ENCODE measurements around the gene LRP5. TPM values are rescaled to one million over a fixed set of nuclear protein-coding genes. Genes with fewer than 3 reads are reported as not detected.
A peak's percentile ranks its signal among the peaks of the same experiment; 100 is the strongest.
"Not testable (repeated sequence)": the region's sequence is repeated elsewhere in the genome, so short reads cannot be mapped to it uniquely, and the experiment has no call there.

The LRP5 gene
- total RNA-seq, 2 experiments from 2014 or later, result 37.1 to 46.3 TPM

DNA sequence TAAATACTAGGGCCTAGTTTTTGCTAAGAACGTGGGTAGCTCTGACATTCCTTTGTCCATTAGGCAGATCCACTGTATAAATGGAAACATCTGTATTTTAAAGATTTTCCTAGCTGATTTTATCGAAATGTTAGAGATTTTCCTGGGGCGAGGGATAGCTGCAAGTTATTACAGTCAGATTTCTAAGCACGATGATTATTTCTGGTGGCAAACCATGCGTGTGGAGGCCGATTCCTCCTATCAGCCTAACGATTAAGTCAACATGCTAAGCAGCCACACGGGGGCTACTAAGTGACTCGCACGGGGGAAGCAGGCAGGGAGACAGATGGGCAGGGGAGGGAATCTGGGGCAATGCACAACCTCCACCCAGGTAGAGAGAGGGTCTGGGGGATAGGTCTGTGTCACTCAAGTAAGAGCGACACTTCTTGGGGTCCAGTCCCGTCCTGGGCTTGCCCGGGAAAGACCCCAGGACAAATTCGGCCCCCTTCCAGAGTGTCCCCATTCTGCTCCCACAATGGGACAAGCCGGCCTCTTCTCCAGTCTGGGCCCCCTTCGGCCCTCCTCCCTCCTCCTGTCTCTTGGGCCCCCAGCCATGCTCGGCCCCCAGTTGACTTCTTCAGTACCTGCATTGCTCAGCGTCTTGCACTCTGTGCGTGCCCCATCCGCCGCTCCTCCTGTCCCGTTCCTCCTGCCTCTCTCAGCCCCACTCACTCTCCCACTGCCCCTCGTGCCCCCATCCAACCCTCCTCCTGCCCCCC lies 41.2 kb upstream of the LRP5 start:
- Mint-ChIP-seq H3K36me3 (ENCODE audit: low read depth) (peaks cover 30% of the 10 kb centered on the region), H3K27me3 (ENCODE audit: low read depth) (no peaks in the 10 kb centered on the region), H3K9me3 (ENCODE audit: insufficient read depth) (no peaks in the 10 kb centered on the region), H3K4me3 (peak overlapping the region; percentile 93), H3K4me1 (ENCODE audit: low read depth) (peaks cover 50% of the 10 kb centered on the region), H3K27ac (peak overlapping the region; percentile 98)
- ChIA-PET POLR2A (interaction anchor here (0.7 to 1.7 kb wide), 6 partner anchors 12 to 1384 kb away, joined by 3 to 9 read pairs (median 3); no protein-coding TSS in a partner anchor), CTCF (interaction anchor here (0.8 to 6.2 kb wide), 14 partner anchors 7 to 240 kb away, joined by 3 to 79 read pairs (median 4); partner anchors contain the start of genes NDUFS8 and PPP6R3)
- peak; percentile 82 for DNase-seq
- peak; percentile 58 for ATAC-seq

DNA sequence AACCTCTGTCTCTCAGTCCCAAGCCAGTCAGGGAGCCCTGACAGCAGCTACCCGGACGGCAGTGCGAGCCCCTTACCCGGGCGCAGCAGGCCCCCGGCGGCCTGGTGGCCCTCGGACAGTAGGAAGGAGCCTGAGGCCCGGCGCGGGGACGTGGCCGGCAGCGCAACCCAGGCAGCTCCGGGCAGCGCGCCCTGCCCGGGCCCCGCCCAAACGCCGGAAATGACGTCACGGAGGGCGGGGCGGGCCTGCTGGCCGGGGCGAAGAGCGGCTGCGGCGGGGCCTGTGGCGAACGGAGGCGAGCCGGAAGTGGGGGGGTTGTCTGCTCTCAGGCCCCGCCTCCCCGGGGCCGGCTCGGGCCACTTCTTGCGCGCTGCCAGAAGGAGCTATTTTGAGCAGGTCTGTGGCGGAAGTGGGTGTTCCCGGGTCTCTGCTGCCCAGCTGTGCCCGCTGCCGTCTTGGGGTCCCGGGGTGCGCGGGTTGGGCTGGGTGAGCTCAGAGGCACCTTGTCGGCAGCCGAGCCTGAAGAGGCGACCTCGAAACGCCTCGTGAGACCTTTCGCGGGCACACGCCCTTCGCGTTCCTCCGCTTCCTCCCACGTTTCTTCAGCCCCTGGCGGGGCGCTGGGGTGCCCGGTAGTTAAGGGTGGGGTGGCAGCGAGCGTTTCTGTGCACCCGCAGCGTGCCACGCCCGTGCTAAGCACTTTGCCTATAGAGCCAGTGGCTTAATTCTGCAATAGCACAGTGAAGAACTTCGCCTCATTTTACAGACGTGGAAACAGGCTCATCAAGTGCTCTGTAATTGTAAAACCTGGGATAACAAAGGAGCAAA lies 40.4 kb upstream of the LRP5 start, which contains the start of gene C11orf24:
C11orf24 (minus strand) TSS at position 193 of the 828 bp plus-strand sequence. CDS start 8,206 bp downstream, outside the sequence.
- Mint-ChIP-seq H3K9me3 (ENCODE audit: insufficient read depth) (no peaks in the 10 kb centered on the region), H3K27ac (peak within 1 kb of the TSS; percentile 98), H3K27me3 (ENCODE audit: low read depth) (no peaks in the 10 kb centered on the region), H3K4me1 (ENCODE audit: low read depth) (peaks cover 43% of the 10 kb centered on the region), H3K4me3 (peak within 1 kb of the TSS; percentile 93), H3K36me3 (ENCODE audit: low read depth) (peaks cover 22% of the 10 kb centered on the region)
- peak; percentile 92 for ATAC-seq
- POLR2A ChIA-PET, result interaction anchor here (0.6 to 1.8 kb wide), 8 partner anchors 11 to 1384 kb away, joined by 3 to 9 read pairs (median 3); no protein-coding TSS in a partner anchor
- DNase-seq, result peak; percentile 95
- CTCF ChIA-PET, result interaction anchor here (0.8 to 6.2 kb wide), 8 partner anchors 11 to 110 kb away, joined by 3 to 79 read pairs (median 4); no protein-coding TSS in a partner anchor

GRCh38 chr11:68273026-68273738 lies 39.2 kb upstream of the LRP5 start:
- ChIA-PET POLR2A (interaction anchor here (1.8 kb wide), 1 partner anchor 23 kb away, joined by 8 read pairs; no protein-coding TSS in a partner anchor), CTCF (interaction anchor here (1.2 to 6.2 kb wide), 4 partner anchors 14 to 109 kb away, joined by 3 to 79 read pairs (median 33); no protein-coding TSS in a partner anchor)
- H3K36me3 Mint-ChIP-seq (ENCODE audit: low read depth), result peaks cover 13% of the 10 kb centered on the region
- no peaks in the 10 kb centered on the region for H3K27me3 Mint-ChIP-seq (ENCODE audit: low read depth)
- DNase-seq, result no peak
- peaks cover 34% of the 10 kb centered on the region for H3K4me1 Mint-ChIP-seq (ENCODE audit: low read depth)
- H3K27ac Mint-ChIP-seq, result peak overlapping the region; percentile 98
- no peaks in the 10 kb centered on the region for H3K9me3 Mint-ChIP-seq (ENCODE audit: insufficient read depth)
- no peak for ATAC-seq
- H3K4me3 Mint-ChIP-seq, result peak overlapping the region; percentile 93

GRCh38 chr11:68274306-68274705 lies 38.1 kb upstream of the LRP5 start:
- H3K9me3 Mint-ChIP-seq (ENCODE audit: insufficient read depth), result no peaks in the 10 kb centered on the region
- POLR2A ChIA-PET, result no interaction called here

GRCh38 chr11:68275721-68276507 lies 36.5 kb upstream of the LRP5 start:
- ChIA-PET POLR2A (no interaction called here), CTCF (no interaction called here)
- H3K36me3 Mint-ChIP-seq (ENCODE audit: low read depth), result peaks cover 8% of the 10 kb centered on the region
- H3K4me3 Mint-ChIP-seq, result no peak overlapping the region
- H3K4me1 Mint-ChIP-seq (ENCODE audit: low read depth), result peaks cover 22% of the 10 kb centered on the region
- no peak overlapping the region for H3K27ac Mint-ChIP-seq
- no peaks in the 10 kb centered on the region for H3K9me3 Mint-ChIP-seq (ENCODE audit: insufficient read depth)
- ATAC-seq (no peak), DNase-seq (no peak)
- no peaks in the 10 kb centered on the region for H3K27me3 Mint-ChIP-seq (ENCODE audit: low read depth)

More at GRCh38 chr11:68274306-68274705, 38.1 kb upstream of the LRP5 start:
- no peak overlapping the region for H3K27ac Mint-ChIP-seq
- peaks cover 28% of the 10 kb centered on the region for H3K4me1 Mint-ChIP-seq (ENCODE audit: low read depth)
- CTCF ChIA-PET, result interaction anchor here (0.6 to 6.2 kb wide), 4 partner anchors 15 to 109 kb away, joined by 3 to 61 read pairs (median 3); no protein-coding TSS in a partner anchor
- DNase-seq, result no peak
- H3K4me3 Mint-ChIP-seq, result no peak overlapping the region
- no peaks in the 10 kb centered on the region for H3K27me3 Mint-ChIP-seq (ENCODE audit: low read depth)
- ATAC-seq, result no peak
- peaks cover 9% of the 10 kb centered on the region for H3K36me3 Mint-ChIP-seq (ENCODE audit: low read depth)

- Mint-ChIP-seq H3K4me1 (ENCODE audit: low read depth) (peaks cover 27% of the 10 kb centered on the region), H3K9me3 (ENCODE audit: insufficient read depth) (no peaks in the 10 kb centered on the region), H3K27ac (no peak overlapping the region), H3K27me3 (ENCODE audit: low read depth) (no peaks in the 10 kb centered on the region), H3K36me3 (ENCODE audit: low read depth) (peaks cover 8% of the 10 kb centered on the region), H3K4me3 (no peak overlapping the region)
- ChIA-PET POLR2A (no interaction called here), CTCF (interaction anchor here (4.6 kb wide), 1 partner anchor 22 kb away, joined by 19 read pairs; no protein-coding TSS in a partner anchor)
- ATAC-seq (no peak), DNase-seq (no peak)
Observed at GRCh38 chr11:68276861-68277260, 35.5 kb upstream of the LRP5 start.

GRCh38 chr11:68279676-68280075 lies 32.7 kb upstream of the LRP5 start:
- DNase-seq (no peak), ATAC-seq (no peak)
- Mint-ChIP-seq H3K36me3 (ENCODE audit: low read depth) (peaks cover 7% of the 10 kb centered on the region), H3K4me1 (ENCODE audit: low read depth) (peaks cover 30% of the 10 kb centered on the region), H3K27ac (no peak overlapping the region), H3K4me3 (no peak overlapping the region), H3K9me3 (ENCODE audit: insufficient read depth) (no peaks in the 10 kb centered on the region), H3K27me3 (ENCODE audit: low read depth) (peaks cover 1% of the 10 kb centered on the region)
- CTCF ChIA-PET, result interaction anchor here (2.0 to 4.6 kb wide), 2 partner anchors 19 to 21 kb away, joined by 8 to 19 read pairs; no protein-coding TSS in a partner anchor
- POLR2A ChIA-PET, result interaction anchor here (0.7 kb wide), 1 partner anchor 35 kb away, joined by 3 read pairs; no protein-coding TSS in a partner anchor

DNA sequence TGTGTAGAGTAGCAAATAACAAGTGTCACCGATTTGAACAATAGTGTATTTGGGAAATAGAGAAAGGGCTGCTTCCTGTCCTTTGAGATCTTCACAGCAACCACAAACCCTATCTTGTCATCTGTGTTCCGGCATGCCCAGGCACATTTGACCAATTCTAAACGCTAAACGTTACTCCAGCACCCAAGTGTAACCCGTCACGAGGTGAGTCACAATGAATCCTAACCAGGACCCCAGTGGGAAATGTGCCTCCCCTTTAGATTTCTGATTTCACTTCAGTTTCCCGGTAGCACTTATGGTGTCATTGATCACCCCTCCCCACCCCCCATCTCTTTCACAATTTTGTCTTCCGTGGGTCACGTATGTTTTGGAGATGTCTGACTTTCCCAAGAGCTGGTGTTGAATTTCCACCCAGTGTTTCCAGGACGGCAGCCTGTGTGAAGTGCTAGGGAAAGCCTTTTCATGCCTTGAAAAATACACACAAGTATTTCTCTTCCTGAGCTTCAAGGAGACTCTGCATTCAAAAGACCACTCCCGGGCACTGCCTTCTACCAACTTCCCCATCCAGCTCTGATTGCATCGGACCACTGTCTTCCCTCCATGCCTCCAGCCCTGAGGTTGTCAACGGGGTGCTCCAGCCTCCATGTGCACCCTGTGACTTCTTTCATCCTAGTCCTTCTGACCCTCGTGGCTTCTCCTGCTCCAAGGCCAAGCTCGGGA lies 30.1 kb upstream of the LRP5 start:
- Mint-ChIP-seq H3K27me3 (ENCODE audit: low read depth) (peaks cover 2% of the 10 kb centered on the region), H3K9me3 (ENCODE audit: insufficient read depth) (no peaks in the 10 kb centered on the region), H3K36me3 (ENCODE audit: low read depth) (peaks cover 7% of the 10 kb centered on the region), H3K4me3 (peak overlapping the region; percentile 70), H3K27ac (peak overlapping the region; percentile 93), H3K4me1 (ENCODE audit: low read depth) (peaks cover 32% of the 10 kb centered on the region)
- ChIA-PET CTCF (interaction anchor here (0.8 to 1.1 kb wide), 5 partner anchors 10 to 25 kb away, joined by 3 to 6 read pairs (median 4); partner anchors contain the start of gene C11orf24), POLR2A (interaction anchor here (1.0 kb wide), 2 partner anchors 11 to 22 kb away, joined by 3 read pairs; partner anchors contain the start of gene C11orf24)
- DNase-seq (peak; percentile 76), ATAC-seq (peak; percentile 90)

- peaks cover 34% of the 10 kb centered on the region for H3K4me1 Mint-ChIP-seq (ENCODE audit: low read depth)
Observed at GRCh38 chr11:68282861-68283230, 29.5 kb upstream of the LRP5 start.

GRCh38 chr11:68284588-68284987 lies 27.8 kb upstream of the LRP5 start:
- DNase-seq; H3K27ac Mint-ChIP-seq; H3K4me3 Mint-ChIP-seq; H3K9me3 Mint-ChIP-seq (ENCODE audit: insufficient read depth); ATAC-seq; POLR2A ChIA-PET; H3K36me3 Mint-ChIP-seq (ENCODE audit: low read depth); H3K27me3 Mint-ChIP-seq (ENCODE audit: low read depth): not testable (repeated sequence)
- peaks cover 37% of the 10 kb centered on the region for H3K4me1 Mint-ChIP-seq (ENCODE audit: low read depth)
- CTCF ChIA-PET, result interaction anchor here (1.1 to 1.2 kb wide), 2 partner anchors 14 to 27 kb away, joined by 4 to 5 read pairs; no protein-coding TSS in a partner anchor

More at GRCh38 chr11:68282861-68283230, 29.5 kb upstream of the LRP5 start:
- ATAC-seq, result no peak
- POLR2A ChIA-PET, result interaction anchor here (1.0 kb wide), 1 partner anchor 11 kb away, joined by 3 read pairs; the partner anchor contains the start of gene C11orf24
- Mint-ChIP-seq H3K27me3 (ENCODE audit: low read depth) (peaks cover 3% of the 10 kb centered on the region), H3K9me3 (ENCODE audit: insufficient read depth) (no peaks in the 10 kb centered on the region), H3K36me3 (ENCODE audit: low read depth) (peaks cover 7% of the 10 kb centered on the region), H3K4me3 (peak overlapping the region; percentile 70), H3K27ac (peak overlapping the region; percentile 93)
- CTCF ChIA-PET, result interaction anchor here (0.8 to 1.1 kb wide), 5 partner anchors 11 to 25 kb away, joined by 3 to 6 read pairs (median 4); partner anchors contain the start of gene C11orf24
- no peak for DNase-seq
